HEK293 (cell line): ENCODE data around the gene KIF18A.

ENCODE experiments used
- CTCF ChIA-PET: fragments of 350-600 bp; formaldehyde crosslinking; extraction: SDS; loops from one replicate; lab custom pipeline; 2021; ENCODE audit warnings: antibody characterized with exemption; lab: Yijun Ruan, JAX
- POLR2A ChIA-PET: fragments of 300-600 bp; formaldehyde crosslinking; extraction: SDS; loops from one replicate; lab custom pipeline; 2020; ENCODE audit warnings: antibody characterized with exemption, inconsistent platforms; lab: Yijun Ruan, JAX
- H3K27ac ChIP-seq: fragments of 200-500 bp; sonication (Bioruptor generic); 2 replicates; pipeline ENCODE4 v1.5.1; 2014; ENCODE audit warnings: low read depth, low read length, control low read depth, inconsistent platforms; ENCODE audit errors: extremely low read depth
- H3K36me3 ChIP-seq, 2 experiments: fragments of 200-500 bp in 1 of 2; sonication (Bioruptor generic) in 1 of 2; 1 replicate in 1 of 2; 2 replicates in 1 of 2; pipeline ENCODE4 v1.5.1; 2014 to 2017; ENCODE audit warnings: inconsistent platforms in 2 of 2, low read length in 2 of 2; ENCODE audit not compliant: control insufficient read depth in 2 of 2, insufficient read depth in 1 of 2
- H3K4me1 ChIP-seq: fragments of 200-500 bp; sonication (Bioruptor generic); 2 replicates; pipeline ENCODE4 v1.5.1; 2014; ENCODE audit warnings: mild to moderate bottlenecking, low read length, inconsistent platforms; ENCODE audit not compliant: control insufficient read depth, insufficient read depth
- H3K4me3 ChIP-seq: 2 replicates; pipeline ENCODE4 v1.5.1; 2011; ENCODE audit warnings: low read depth, mild to moderate bottlenecking, control low read depth, low read length, moderate library complexity
- H3K9me3 ChIP-seq: fragments of 200-500 bp; sonication (Bioruptor generic); 2 replicates; pipeline ENCODE4 v1.5.1; 2014; ENCODE audit warnings: low read depth, low read length, inconsistent platforms; ENCODE audit not compliant: control insufficient read depth, insufficient read depth
- FEZF1 ChIP-seq: fragments of 450-650 bp; formaldehyde crosslinking; IDR thresholded peaks from 2 replicates; pipeline ENCODE4 v1.5.1; 2016; ENCODE audit warnings: missing biosample characterization, missing genetic modification characterization
- GLI4 ChIP-seq: fragments of 450-650 bp; formaldehyde crosslinking; IDR thresholded peaks from 2 replicates; pipeline ENCODE4 v1.5.1; 2016; ENCODE audit warnings: missing biosample characterization, missing genetic modification characterization
- KLF9 ChIP-seq: fragments of 450-650 bp; formaldehyde crosslinking; IDR thresholded peaks from 2 replicates; pipeline ENCODE4 v1.5.1; 2016; ENCODE audit warnings: missing biosample characterization, missing genetic modification characterization, low read depth
- SP3 ChIP-seq: fragments of 450-650 bp; formaldehyde crosslinking; IDR thresholded peaks from 2 replicates; pipeline ENCODE4 v1.5.1; 2016; ENCODE audit warnings: missing biosample characterization, missing genetic modification characterization
- ZBTB17 ChIP-seq: fragments of 450-650 bp; formaldehyde crosslinking; IDR thresholded peaks from 2 replicates; pipeline ENCODE4 v1.5.1; 2016; ENCODE audit warnings: missing biosample characterization, missing genetic modification characterization
- ZBTB48 ChIP-seq: fragments of 450-650 bp; formaldehyde crosslinking; IDR thresholded peaks from 2 replicates; pipeline ENCODE4 v1.5.1; 2016; ENCODE audit warnings: missing biosample characterization, missing genetic modification characterization
- ZFP3 ChIP-seq: fragments of 450-650 bp; formaldehyde crosslinking; IDR thresholded peaks from 2 replicates; pipeline ENCODE4 v1.5.1; 2016; ENCODE audit warnings: low read depth, missing biosample characterization, missing genetic modification characterization
- ZIC2 ChIP-seq: fragments of 450-650 bp; formaldehyde crosslinking; IDR thresholded peaks from 2 replicates; pipeline ENCODE4 v1.5.1; 2016; ENCODE audit warnings: missing biosample characterization, missing genetic modification characterization
- ZNF175 ChIP-seq: fragments of 450-650 bp; formaldehyde crosslinking; IDR thresholded peaks from 2 replicates; pipeline ENCODE4 v1.5.1; 2016; ENCODE audit warnings: missing biosample characterization, missing genetic modification characterization
- ZNF214 ChIP-seq: fragments of 450-650 bp; formaldehyde crosslinking; IDR thresholded peaks from 2 replicates; pipeline ENCODE4 v1.5.1; 2017; ENCODE audit warnings: missing biosample characterization, mild to moderate bottlenecking, missing genetic modification characterization, borderline replicate concordance
- ZNF350 ChIP-seq: fragments of 450-650 bp; formaldehyde crosslinking; IDR thresholded peaks from 2 replicates; pipeline ENCODE4 v1.5.0; 2017; ENCODE audit warnings: missing biosample characterization, mild to moderate bottlenecking, missing genetic modification characterization
- ZNF561 ChIP-seq: fragments of 450-650 bp; IDR thresholded peaks from 2 replicates; pipeline ENCODE4 v1.5.1; 2018; ENCODE audit warnings: missing biosample characterization, missing genetic modification characterization, borderline replicate concordance
- ZNF571 ChIP-seq: fragments of 450-650 bp; formaldehyde crosslinking; IDR thresholded peaks from 2 replicates; pipeline ENCODE4 v1.5.0; 2017; ENCODE audit warnings: missing biosample characterization, missing genetic modification characterization
- ZNF837 ChIP-seq: fragments of 450-650 bp; formaldehyde crosslinking; IDR thresholded peaks from 2 replicates; pipeline ENCODE4 v1.5.1; 2016; ENCODE audit warnings: missing biosample characterization, missing genetic modification characterization
- TF ChIP-seq, protein P1 (sequence below): fragments of 450-650 bp; IDR thresholded peaks from 2 replicates; pipeline ENCODE4 v1.5.1; 2018; ENCODE audit warnings: missing biosample characterization, mild to moderate bottlenecking, missing genetic modification characterization
- TF ChIP-seq, protein P2 (sequence below): fragments of 450-650 bp; formaldehyde crosslinking; IDR thresholded peaks from 2 replicates; pipeline ENCODE4 v1.5.1; 2016; ENCODE audit warnings: missing biosample characterization, missing genetic modification characterization

The KIF18A gene

GRCh38 chr11:28110108-28110820 lies 2.3 kb upstream of the KIF18A start (continued):
- TF ChIP-seq, protein P1, sequence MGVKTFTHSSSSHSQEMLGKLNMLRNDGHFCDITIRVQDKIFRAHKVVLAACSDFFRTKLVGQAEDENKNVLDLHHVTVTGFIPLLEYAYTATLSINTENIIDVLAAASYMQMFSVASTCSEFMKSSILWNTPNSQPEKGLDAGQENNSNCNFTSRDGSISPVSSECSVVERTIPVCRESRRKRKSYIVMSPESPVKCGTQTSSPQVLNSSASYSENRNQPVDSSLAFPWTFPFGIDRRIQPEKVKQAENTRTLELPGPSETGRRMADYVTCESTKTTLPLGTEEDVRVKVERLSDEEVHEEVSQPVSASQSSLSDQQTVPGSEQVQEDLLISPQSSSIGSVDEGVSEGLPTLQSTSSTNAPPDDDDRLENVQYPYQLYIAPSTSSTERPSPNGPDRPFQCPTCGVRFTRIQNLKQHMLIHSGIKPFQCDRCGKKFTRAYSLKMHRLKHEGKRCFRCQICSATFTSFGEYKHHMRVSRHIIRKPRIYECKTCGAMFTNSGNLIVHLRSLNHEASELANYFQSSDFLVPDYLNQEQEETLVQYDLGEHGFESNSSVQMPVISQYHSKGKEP: 0 out of 2 replicates have a peak, but pooled peaks have one; percentile 20
- TF ChIP-seq ZNF561 (tag by site-specific recombination) (peak; percentile 75), KLF9 (tag by site-specific recombination) (peak; percentile 70), SP3 (tag by site-specific recombination) (peak; percentile 68), ZNF350 (tag by site-specific recombination) (no peak), ZBTB17 (peak; percentile 47), ZNF175 (tag by site-specific recombination) (no peak), ZNF214 (tag by site-specific recombination) (no peak)
- TF ChIP-seq, protein P2, sequence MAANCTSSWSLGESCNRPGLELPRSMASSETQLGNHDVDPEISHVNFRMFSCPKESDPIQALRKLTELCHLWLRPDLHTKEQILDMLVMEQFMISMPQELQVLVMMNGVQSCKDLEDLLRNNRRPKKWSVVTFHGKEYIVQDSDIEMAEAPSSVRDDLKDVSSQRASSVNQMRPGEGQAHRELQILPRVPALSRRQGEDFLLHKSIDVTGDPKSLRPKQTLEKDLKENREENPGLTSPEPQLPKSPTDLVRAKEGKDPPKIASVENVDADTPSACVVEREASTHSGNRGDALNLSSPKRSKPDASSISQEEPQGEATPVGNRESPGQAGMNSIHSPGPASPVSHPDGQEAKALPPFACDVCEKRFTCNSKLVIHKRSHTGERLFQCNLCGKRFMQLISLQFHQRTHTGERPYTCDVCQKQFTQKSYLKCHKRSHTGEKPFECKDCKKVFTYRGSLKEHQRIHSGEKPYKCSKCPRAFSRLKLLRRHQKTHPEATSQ: peak; percentile 88; the same call in 1 of the 2 replicates

- H3K4me1 ChIP-seq: no peaks in the 10 kb centered on the region
- H3K4me3 ChIP-seq: no peak overlapping the region; the same call in 1 of the 2 replicates
- TF ChIP-seq ZNF214 (tag by site-specific recombination): no peak
- TF ChIP-seq, all 188 proteins: peak for 0
- no peak overlapping the region for H3K27ac ChIP-seq
- ChIA-PET POLR2A (no interaction called here), CTCF (interaction anchor here (0.6 to 1.1 kb wide), 3 partner anchors 390 to 462 kb away, joined by 3 read pairs; no protein-coding TSS in a partner anchor)
- H3K36me3 ChIP-seq: peaks cover 0 to 6% of the 10 kb centered on the region in 2 experiments; a peak in 1 of 3 replicates
- H3K9me3 ChIP-seq: no peaks in the 10 kb centered on the region
These were observed 1.0 kb upstream of the KIF18A start for GRCh38 chr11:28108958-28109357.

- ChIA-PET CTCF (interaction anchor here (0.7 to 1.1 kb wide), 3 partner anchors 11 to 408 kb away, joined by 3 to 5 read pairs (median 4); no protein-coding TSS in a partner anchor), POLR2A (interaction anchor here (1.3 to 1.4 kb wide), 4 partner anchors 11 to 407 kb away, joined by 3 to 9 read pairs (median 4); partner anchors contain the start of gene BDNF)
- Histone ChIP-seq H3K36me3 (no peaks in the 10 kb centered on the region), H3K4me1 (no peaks in the 10 kb centered on the region), H3K27ac (peak overlapping the region; percentile 61), H3K9me3 (no peaks in the 10 kb centered on the region), H3K4me3 (peak overlapping the region; percentile 90)
- TF ChIP-seq ZBTB48 (tag by site-specific recombination): no peak
- TF ChIP-seq ZBTB17: peak; percentile 88
These were observed 686 bp downstream of the KIF18A start for GRCh38 chr11:28107191-28107749.

GRCh38 chr11:28106353-28107043 lies 1.5 kb downstream of the KIF18A start:
- POLR2A ChIA-PET: interaction anchor here (0.6 to 0.7 kb wide), 2 partner anchors 54 to 302 kb away, joined by 5 to 6 read pairs; no protein-coding TSS in a partner anchor
- CTCF ChIA-PET: interaction anchor here (0.5 to 1.0 kb wide), 2 partner anchors 10 to 405 kb away, joined by 4 read pairs; no protein-coding TSS in a partner anchor
- H3K27ac ChIP-seq: no peak overlapping the region
- H3K4me1 ChIP-seq: no peaks in the 10 kb centered on the region
- TF ChIP-seq ZFP3 (tag by site-specific recombination): no peak
- TF ChIP-seq FEZF1 (tag by site-specific recombination): no peak
- no peak for TF ChIP-seq ZNF837
- no peak for TF ChIP-seq GLI4 (tag by site-specific recombination)
- TF ChIP-seq ZIC2: no peak
- no peak for TF ChIP-seq ZNF571 (tag by site-specific recombination)
- no peaks in the 10 kb centered on the region for H3K36me3 ChIP-seq
- peak overlapping the region; percentile 90 for H3K4me3 ChIP-seq
- no peaks in the 10 kb centered on the region for H3K9me3 ChIP-seq
